ENCODE data around the gene MAPK10.

The MAPK10 gene

DNA sequence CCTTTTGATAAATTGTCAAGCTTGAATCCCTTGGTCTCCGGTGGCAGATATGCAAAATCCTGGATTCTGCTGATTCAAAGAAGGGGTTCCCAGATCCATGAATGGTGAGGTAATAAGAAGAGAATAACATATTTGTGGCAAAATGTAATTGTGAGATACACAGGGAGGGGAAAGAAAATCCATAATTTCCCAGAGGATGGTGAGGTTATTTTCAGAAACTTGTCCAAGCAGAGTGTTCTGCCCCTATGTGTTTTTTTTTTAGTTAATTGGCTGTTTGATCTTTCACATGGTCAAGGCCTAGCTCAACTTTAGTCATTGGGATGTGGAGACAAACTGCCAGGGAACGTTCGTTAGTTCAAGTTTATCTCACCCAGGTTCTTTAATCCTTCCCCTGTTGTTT, 408.8 kb downstream of the MAPK10 start (continued):
- TF ChIP-seq, protein P1, sequence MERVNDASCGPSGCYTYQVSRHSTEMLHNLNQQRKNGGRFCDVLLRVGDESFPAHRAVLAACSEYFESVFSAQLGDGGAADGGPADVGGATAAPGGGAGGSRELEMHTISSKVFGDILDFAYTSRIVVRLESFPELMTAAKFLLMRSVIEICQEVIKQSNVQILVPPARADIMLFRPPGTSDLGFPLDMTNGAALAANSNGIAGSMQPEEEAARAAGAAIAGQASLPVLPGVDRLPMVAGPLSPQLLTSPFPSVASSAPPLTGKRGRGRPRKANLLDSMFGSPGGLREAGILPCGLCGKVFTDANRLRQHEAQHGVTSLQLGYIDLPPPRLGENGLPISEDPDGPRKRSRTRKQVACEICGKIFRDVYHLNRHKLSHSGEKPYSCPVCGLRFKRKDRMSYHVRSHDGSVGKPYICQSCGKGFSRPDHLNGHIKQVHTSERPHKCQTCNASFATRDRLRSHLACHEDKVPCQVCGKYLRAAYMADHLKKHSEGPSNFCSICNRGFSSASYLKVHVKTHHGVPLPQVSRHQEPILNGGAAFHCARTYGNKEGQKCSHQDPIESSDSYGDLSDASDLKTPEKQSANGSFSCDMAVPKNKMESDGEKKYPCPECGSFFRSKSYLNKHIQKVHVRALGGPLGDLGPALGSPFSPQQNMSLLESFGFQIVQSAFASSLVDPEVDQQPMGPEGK (tag by site-specific recombination; IDR thresholded peaks at IDR 0.05), result no peak
- no peak for TF ChIP-seq ZNF366 (tag by site-specific recombination; conservative IDR thresholded peaks at IDR 0.05)

DNA sequence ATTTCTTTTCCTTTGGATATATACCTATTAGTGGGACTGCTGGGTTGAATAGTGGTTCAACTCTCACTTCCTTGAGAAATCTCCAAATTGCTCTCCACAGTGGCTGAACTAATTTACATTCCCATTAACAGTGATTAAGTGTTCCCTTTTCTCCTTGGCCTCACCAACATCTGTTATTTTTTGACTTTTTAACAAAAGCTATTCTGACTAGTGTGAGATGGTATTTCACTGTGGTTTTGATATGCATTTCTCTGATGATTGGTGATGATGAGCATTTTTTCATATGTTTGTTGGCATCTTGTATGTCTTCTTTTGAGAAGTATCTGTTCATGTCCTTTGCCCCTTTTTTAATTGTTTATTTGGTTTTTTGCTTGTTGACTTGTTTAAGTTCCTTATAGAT, 413.0 kb downstream of the MAPK10 start:
- Histone ChIP-seq H3K9me3 (ENCODE audit: control insufficient read depth, insufficient read depth, low read depth, low read length) (no peaks in the 10 kb centered on the region), H3K36me3 (ENCODE audit: control insufficient read depth in 2 of 2, insufficient read depth in 1 of 2, low read length in 2 of 2) (no peaks in the 10 kb centered on the region), H3K4me1 (ENCODE audit: control insufficient read depth, insufficient read depth, low read length) (no peaks in the 10 kb centered on the region), H3K27ac (ENCODE audit: extremely low read depth, low read depth, low read length) (no peak overlapping the region), H3K4me3 (ENCODE audit: low read depth, low read length) (no peak overlapping the region)
- POLR2A ChIA-PET, result no interaction called here
- TF ChIP-seq HOXD13 (CRISPR knock-in tag; IDR thresholded peaks at IDR 0.05; ENCODE audit: borderline replicate concordance) (no peak), SCRT1 (tag by site-specific recombination; IDR thresholded peaks at IDR 0.05; ENCODE audit: borderline replicate concordance) (no peak), ZBTB20 (tag by site-specific recombination; IDR thresholded peaks at IDR 0.05) (no peak)
- CTCF ChIA-PET, result interaction anchor here (0.7 to 0.8 kb wide), 2 partner anchors 186 to 841 kb away, joined by 3 read pairs; no protein-coding TSS in a partner anchor

DNA sequence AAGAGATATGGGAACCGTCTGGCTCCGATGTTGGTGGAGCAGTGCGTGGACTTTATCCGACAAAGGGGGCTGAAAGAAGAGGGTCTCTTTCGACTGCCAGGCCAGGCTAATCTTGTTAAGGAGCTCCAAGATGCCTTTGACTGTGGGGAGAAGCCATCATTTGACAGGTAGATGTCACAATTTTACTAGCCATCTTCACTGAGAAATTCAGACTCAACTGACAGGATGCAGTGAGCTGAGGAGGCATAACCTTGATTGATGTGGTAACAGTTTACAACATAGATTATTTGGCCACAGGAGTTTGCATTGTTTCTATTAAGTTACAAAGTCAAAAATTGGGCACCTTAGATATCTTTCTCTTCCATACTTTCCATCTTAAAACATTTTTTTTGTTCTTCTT, 417.7 kb downstream of the MAPK10 start:
- H3K36me3 ChIP-seq (ENCODE audit: control insufficient read depth in 2 of 2, insufficient read depth in 1 of 2, low read length in 2 of 2), result no peaks in the 10 kb centered on the region
- POLR2A ChIA-PET, result no interaction called here
- CTCF ChIA-PET, result no interaction called here

More for the DNA sequence above, 417.7 kb downstream of the MAPK10 start:
- H3K9me3 ChIP-seq (ENCODE audit: control insufficient read depth, insufficient read depth, low read depth, low read length), result no peaks in the 10 kb centered on the region
- no peak overlapping the region for H3K27ac ChIP-seq (ENCODE audit: extremely low read depth, low read depth, low read length)
- no peaks in the 10 kb centered on the region for H3K4me1 ChIP-seq (ENCODE audit: control insufficient read depth, insufficient read depth, low read length)
- H3K4me3 ChIP-seq (ENCODE audit: low read depth, low read length), result no peak overlapping the region
- no peak for TF ChIP-seq ZEB2 (tag by site-specific recombination; IDR thresholded peaks at IDR 0.05)
- no peak for TF ChIP-seq ZNF266 (tag by site-specific recombination; IDR thresholded peaks at IDR 0.05; ENCODE audit: low read depth)
- TF ChIP-seq ZNF391 (tag by site-specific recombination; IDR thresholded peaks at IDR 0.05; ENCODE audit: borderline replicate concordance, low read depth), result no peak
- no peak for TF ChIP-seq GFI1B (tag by site-specific recombination; IDR thresholded peaks at IDR 0.05)
- TF ChIP-seq ZNF571 (tag by site-specific recombination; IDR thresholded peaks at IDR 0.05), result no peak
- TF ChIP-seq ZNF132 (tag by site-specific recombination; IDR thresholded peaks at IDR 0.05; ENCODE audit: borderline replicate concordance), result no peak
- TF ChIP-seq, protein P2, sequence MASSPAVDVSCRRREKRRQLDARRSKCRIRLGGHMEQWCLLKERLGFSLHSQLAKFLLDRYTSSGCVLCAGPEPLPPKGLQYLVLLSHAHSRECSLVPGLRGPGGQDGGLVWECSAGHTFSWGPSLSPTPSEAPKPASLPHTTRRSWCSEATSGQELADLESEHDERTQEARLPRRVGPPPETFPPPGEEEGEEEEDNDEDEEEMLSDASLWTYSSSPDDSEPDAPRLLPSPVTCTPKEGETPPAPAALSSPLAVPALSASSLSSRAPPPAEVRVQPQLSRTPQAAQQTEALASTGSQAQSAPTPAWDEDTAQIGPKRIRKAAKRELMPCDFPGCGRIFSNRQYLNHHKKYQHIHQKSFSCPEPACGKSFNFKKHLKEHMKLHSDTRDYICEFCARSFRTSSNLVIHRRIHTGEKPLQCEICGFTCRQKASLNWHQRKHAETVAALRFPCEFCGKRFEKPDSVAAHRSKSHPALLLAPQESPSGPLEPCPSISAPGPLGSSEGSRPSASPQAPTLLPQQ (tag by site-specific recombination; IDR thresholded peaks at IDR 0.05), result no peak
- TF ChIP-seq, protein P3, sequence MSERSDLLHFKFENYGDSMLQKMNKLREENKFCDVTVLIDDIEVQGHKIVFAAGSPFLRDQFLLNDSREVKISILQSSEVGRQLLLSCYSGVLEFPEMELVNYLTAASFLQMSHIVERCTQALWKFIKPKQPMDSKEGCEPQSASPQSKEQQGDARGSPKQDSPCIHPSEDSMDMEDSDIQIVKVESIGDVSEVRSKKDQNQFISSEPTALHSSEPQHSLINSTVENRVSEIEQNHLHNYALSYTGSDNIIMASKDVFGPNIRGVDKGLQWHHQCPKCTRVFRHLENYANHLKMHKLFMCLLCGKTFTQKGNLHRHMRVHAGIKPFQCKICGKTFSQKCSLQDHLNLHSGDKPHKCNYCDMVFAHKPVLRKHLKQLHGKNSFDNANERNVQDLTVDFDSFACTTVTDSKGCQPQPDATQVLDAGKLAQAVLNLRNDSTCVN (tag by site-specific recombination; optimal IDR thresholded peaks at IDR 0.05), result no peak
- TF ChIP-seq, protein P4, sequence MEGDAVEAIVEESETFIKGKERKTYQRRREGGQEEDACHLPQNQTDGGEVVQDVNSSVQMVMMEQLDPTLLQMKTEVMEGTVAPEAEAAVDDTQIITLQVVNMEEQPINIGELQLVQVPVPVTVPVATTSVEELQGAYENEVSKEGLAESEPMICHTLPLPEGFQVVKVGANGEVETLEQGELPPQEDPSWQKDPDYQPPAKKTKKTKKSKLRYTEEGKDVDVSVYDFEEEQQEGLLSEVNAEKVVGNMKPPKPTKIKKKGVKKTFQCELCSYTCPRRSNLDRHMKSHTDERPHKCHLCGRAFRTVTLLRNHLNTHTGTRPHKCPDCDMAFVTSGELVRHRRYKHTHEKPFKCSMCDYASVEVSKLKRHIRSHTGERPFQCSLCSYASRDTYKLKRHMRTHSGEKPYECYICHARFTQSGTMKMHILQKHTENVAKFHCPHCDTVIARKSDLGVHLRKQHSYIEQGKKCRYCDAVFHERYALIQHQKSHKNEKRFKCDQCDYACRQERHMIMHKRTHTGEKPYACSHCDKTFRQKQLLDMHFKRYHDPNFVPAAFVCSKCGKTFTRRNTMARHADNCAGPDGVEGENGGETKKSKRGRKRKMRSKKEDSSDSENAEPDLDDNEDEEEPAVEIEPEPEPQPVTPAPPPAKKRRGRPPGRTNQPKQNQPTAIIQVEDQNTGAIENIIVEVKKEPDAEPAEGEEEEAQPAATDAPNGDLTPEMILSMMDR (tag by site-specific recombination; IDR thresholded peaks at IDR 0.05), result no peak
- no peak for TF ChIP-seq ZNF785 (tag by site-specific recombination; IDR thresholded peaks at IDR 0.05)
- TF ChIP-seq ZNF423 (tag by site-specific recombination; IDR thresholded peaks at IDR 0.05), result no peak
- no peak for TF ChIP-seq ZNF23 (tag by site-specific recombination; IDR thresholded peaks at IDR 0.05; ENCODE audit: borderline replicate concordance)
- TF ChIP-seq BCL11A (tag by site-specific recombination; IDR thresholded peaks at IDR 0.05; ENCODE audit: low read depth), result no peak
- no peak for TF ChIP-seq ZNF48 (tag by site-specific recombination; IDR thresholded peaks at IDR 0.05)
- TF ChIP-seq SALL2 (tag by site-specific recombination; IDR thresholded peaks at IDR 0.05; ENCODE audit: borderline replicate concordance), result no peak
- TF ChIP-seq ZNF324 (tag by site-specific recombination; IDR thresholded peaks at IDR 0.05), result no peak
- TF ChIP-seq KLF1 (tag by site-specific recombination; IDR thresholded peaks at IDR 0.05), result no peak
- TF ChIP-seq, protein P5, sequence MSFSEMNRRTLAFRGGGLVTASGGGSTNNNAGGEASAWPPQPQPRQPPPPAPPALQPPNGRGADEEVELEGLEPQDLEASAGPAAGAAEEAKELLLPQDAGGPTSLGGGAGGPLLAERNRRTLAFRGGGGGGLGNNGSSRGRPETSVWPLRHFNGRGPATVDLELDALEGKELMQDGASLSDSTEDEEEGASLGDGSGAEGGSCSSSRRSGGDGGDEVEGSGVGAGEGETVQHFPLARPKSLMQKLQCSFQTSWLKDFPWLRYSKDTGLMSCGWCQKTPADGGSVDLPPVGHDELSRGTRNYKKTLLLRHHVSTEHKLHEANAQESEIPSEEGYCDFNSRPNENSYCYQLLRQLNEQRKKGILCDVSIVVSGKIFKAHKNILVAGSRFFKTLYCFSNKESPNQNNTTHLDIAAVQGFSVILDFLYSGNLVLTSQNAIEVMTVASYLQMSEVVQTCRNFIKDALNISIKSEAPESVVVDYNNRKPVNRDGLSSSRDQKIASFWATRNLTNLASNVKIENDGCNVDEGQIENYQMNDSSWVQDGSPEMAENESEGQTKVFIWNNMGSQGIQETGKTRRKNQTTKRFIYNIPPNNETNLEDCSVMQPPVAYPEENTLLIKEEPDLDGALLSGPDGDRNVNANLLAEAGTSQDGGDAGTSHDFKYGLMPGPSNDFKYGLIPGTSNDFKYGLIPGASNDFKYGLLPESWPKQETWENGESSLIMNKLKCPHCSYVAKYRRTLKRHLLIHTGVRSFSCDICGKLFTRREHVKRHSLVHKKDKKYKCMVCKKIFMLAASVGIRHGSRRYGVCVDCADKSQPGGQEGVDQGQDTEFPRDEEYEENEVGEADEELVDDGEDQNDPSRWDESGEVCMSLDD (tag by site-specific recombination; IDR thresholded peaks at IDR 0.05), result no peak
- no peak for TF ChIP-seq ZNF2 (tag by site-specific recombination; IDR thresholded peaks at IDR 0.05)

All from HEK293 (cell line).